Glomerular visceral epithelial cell (primary cell): ENCODE measurements around the gene PDZRN3.

ENCODE experiments used
- DNase-seq: peaks from one replicate; pipeline ENCODE4 v3.0.0-alpha.2; 2016; ENCODE audit errors: extremely low spot score

Gene PDZRN3

GRCh38 chr3:73624821-73625665 lies at the start of gene PDZRN3:
TSS of gene PDZRN3 (minus strand) at chr3:73624941.
- DNase-seq, result peak; percentile 56

GRCh38 chr3:73674280-73674679 lies 49.5 kb upstream of the PDZRN3 start:
- DNase-seq, result no peak

GRCh38 chr3:73669260-73669659 lies 44.5 kb upstream of the PDZRN3 start:
- no peak for DNase-seq

GRCh38 chr3:73668391-73668790 lies 43.6 kb upstream of the PDZRN3 start:
- DNase-seq, result no peak

- DNase-seq, result no peak
Observed at GRCh38 chr3:73667889-73668288, 43.1 kb upstream of the PDZRN3 start.

- DNase-seq, result no peak
Observed at GRCh38 chr3:73665286-73665685, 40.5 kb upstream of the PDZRN3 start.

GRCh38 chr3:73664389-73664788 lies 39.6 kb upstream of the PDZRN3 start:
- DNase-seq, result no peak

GRCh38 chr3:73663495-73663894 lies 38.8 kb upstream of the PDZRN3 start:
- DNase-seq, result no peak

GRCh38 chr3:73661265-73661664 lies 36.5 kb upstream of the PDZRN3 start:
- peak; percentile 50 for DNase-seq

GRCh38 chr3:73658227-73658626 lies 33.5 kb upstream of the PDZRN3 start:
- peak; percentile 12 for DNase-seq

- no peak for DNase-seq
Observed at GRCh38 chr3:73657186-73657585, 32.4 kb upstream of the PDZRN3 start.

GRCh38 chr3:73656241-73656890 lies 31.6 kb upstream of the PDZRN3 start:
- peak; percentile 16 for DNase-seq

GRCh38 chr3:73655197-73655596 lies 30.5 kb upstream of the PDZRN3 start:
- DNase-seq, result no peak

- no peak for DNase-seq
Observed at GRCh38 chr3:73653877-73654276, 29.1 kb upstream of the PDZRN3 start.

- DNase-seq, result no peak
Observed at GRCh38 chr3:73653351-73653750, 28.6 kb upstream of the PDZRN3 start.

- no peak for DNase-seq
Observed at GRCh38 chr3:73652896-73653295, 28.2 kb upstream of the PDZRN3 start.

- no peak for DNase-seq
Observed at GRCh38 chr3:73637042-73637441, 12.3 kb upstream of the PDZRN3 start.

- DNase-seq, result no peak
Observed at GRCh38 chr3:73635254-73635653, 10.5 kb upstream of the PDZRN3 start.

- DNase-seq, result no peak
Observed at GRCh38 chr3:73633916-73634344, 9.2 kb upstream of the PDZRN3 start.

GRCh38 chr3:73633453-73633852 lies 8.7 kb upstream of the PDZRN3 start:
- DNase-seq, result no peak

GRCh38 chr3:73626106-73626505 lies 1.4 kb upstream of the PDZRN3 start:
- no peak for DNase-seq

GRCh38 chr3:73624017-73624820 lies 522 bp downstream of the PDZRN3 start:
- peak; percentile 40 for DNase-seq
